ENCODE data around the gene BIRC7.

- no peak for TF ChIP-seq POLR2A (IDR thresholded peaks at IDR 0.05)
- no peak for TF ChIP-seq CTCF (IDR thresholded peaks at IDR 0.05)
These were observed 3.3 kb upstream of the BIRC7 start for GRCh38 chr20:63232235-63233060.
